Upper lobe of left lung (tissue), 4 donors: ENCODE measurements around the gene LAMTOR4.

Source experiments
- POLR2A ChIP-seq, 4 donors: fragments of 450-650 bp; IDR thresholded peaks; one replicate each; pipeline ENCODE4 v1.5.1; 2016 to 2017; ENCODE audit warnings: antibody characterized with exemption in 4 of 4, mild to moderate bottlenecking in 2 of 4
- POLR2AphosphoS5 ChIP-seq, 2 donors: sonication (generic); formaldehyde crosslinking; IDR thresholded peaks; one replicate each; pipeline ENCODE4 v1.5.1; 2017; ENCODE audit warnings: antibody characterized with exemption in 2 of 2
- TF ChIP-seq, protein P1 (sequence below), 6 experiments: fragments of 450-650 bp in 4 of 6; fragments of 200-600 bp in 2 of 6; sonication (generic) in 2 of 6; IDR thresholded peaks; one replicate each; pipeline ENCODE4 v1.5.1; 2016 to 2019; ENCODE audit warnings: antibody characterized with exemption in 6 of 6

DNA sequence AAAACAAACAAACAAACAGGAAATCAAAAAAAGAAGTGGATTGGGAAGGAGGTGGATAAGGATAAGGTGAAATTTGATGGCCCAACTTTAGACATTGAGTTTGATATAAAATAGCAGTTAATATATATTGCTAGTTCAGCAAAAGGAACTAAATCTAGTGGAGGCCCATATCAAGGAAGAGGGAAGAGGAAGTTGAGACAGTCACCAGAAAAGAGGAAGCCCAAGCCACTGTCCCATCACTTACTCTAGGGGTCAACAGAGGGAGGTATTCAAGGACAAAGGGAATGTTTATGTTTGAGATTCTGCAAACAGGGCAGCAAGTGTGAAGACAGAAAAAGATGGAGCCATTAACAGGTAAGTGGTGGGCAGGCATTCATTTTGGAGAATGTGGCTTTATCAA is 3.7 kb downstream of the LAMTOR4 start:
- TF ChIP-seq, protein P1, sequence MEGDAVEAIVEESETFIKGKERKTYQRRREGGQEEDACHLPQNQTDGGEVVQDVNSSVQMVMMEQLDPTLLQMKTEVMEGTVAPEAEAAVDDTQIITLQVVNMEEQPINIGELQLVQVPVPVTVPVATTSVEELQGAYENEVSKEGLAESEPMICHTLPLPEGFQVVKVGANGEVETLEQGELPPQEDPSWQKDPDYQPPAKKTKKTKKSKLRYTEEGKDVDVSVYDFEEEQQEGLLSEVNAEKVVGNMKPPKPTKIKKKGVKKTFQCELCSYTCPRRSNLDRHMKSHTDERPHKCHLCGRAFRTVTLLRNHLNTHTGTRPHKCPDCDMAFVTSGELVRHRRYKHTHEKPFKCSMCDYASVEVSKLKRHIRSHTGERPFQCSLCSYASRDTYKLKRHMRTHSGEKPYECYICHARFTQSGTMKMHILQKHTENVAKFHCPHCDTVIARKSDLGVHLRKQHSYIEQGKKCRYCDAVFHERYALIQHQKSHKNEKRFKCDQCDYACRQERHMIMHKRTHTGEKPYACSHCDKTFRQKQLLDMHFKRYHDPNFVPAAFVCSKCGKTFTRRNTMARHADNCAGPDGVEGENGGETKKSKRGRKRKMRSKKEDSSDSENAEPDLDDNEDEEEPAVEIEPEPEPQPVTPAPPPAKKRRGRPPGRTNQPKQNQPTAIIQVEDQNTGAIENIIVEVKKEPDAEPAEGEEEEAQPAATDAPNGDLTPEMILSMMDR (IDR thresholded peaks at IDR 0.05): no peak
- no peak for TF ChIP-seq POLR2A (IDR thresholded peaks at IDR 0.05)
- TF ChIP-seq POLR2AphosphoS5 (IDR thresholded peaks at IDR 0.05): no peak
